Spinal cord (tissue), 10 donors: ENCODE results near the gene RNF182. TPM values are rescaled to one million over a fixed set of nuclear protein-coding genes. Genes with fewer than 3 reads are reported as not detected.

ENCODE experiments used
- DNase-seq, 6 donors: peaks; one replicate each; pipeline versions ENCODE4 v3.0.0 to v3.0.0-alpha.2; 2013 to 2015; ENCODE audit warnings: low spot score in 6 of 6, low read depth in 4 of 6
- H3K27ac ChIP-seq: one replicate; pipeline ENCODE4 v1.5.1; 2013; ENCODE audit warnings: low read depth, low read length, control low read depth
- H3K27me3 ChIP-seq: one replicate; pipeline ENCODE4 v1.6.1; 2013; ENCODE audit warnings: low read length; ENCODE audit not compliant: control insufficient read depth, insufficient read depth
- H3K36me3 ChIP-seq: one replicate; pipeline ENCODE4 v1.6.1; 2013; ENCODE audit warnings: low read length; ENCODE audit not compliant: control insufficient read depth, insufficient read depth
- H3K4me1 ChIP-seq: one replicate; pipeline ENCODE4 v1.6.1; 2013; ENCODE audit warnings: low read length; ENCODE audit not compliant: control insufficient read depth, insufficient read depth
- H3K4me3 ChIP-seq: one replicate; pipeline ENCODE4 v1.5.1; 2013; ENCODE audit warnings: low read depth, low read length, control low read depth
- H3K9me3 ChIP-seq: one replicate; pipeline ENCODE4 v1.6.1; 2013; ENCODE audit warnings: low read length; ENCODE audit not compliant: control insufficient read depth, insufficient read depth
- WGBS: methylation state at CpG from one replicate; pipeline ENCODE4 v1.1.5; 2013; ENCODE audit warnings: missing lambda C conversion rate; ENCODE audit not compliant: insufficient coverage; 5-methylcytosine and 5-hydroxymethylcytosine counted together
- polyA plus RNA-seq, 2 donors: library from polyadenylated mRNA; unstranded; fragments of 120-200 nt; gene quantifications; one replicate each; pipeline ENCODE4 v1.2.1, GENCODE V29; 2013; ENCODE audit not compliant: insufficient read length in 2 of 2
- total RNA-seq, 2 donors: library from RNA; depleted of rRNA in 1 of 2; stranded (reverse); fragments of 120-200 nt in 1 of 2; fragments of >200 nt in 1 of 2; gene quantifications; one replicate each; pipeline versions ENCODE4 v1.2.3 to v1.2.4, GENCODE V29; 2013 to 2014
- donor health status: healthy.

Gene RNF182
- total and polyA plus RNA-seq, 4 donors, result 11.6 to 37.2 (median 27.4) TPM

- H3K27ac ChIP-seq, result no peak overlapping the region
- H3K9me3 ChIP-seq, result no peaks in the 10 kb centered on the region
- no peak overlapping the region for H3K4me3 ChIP-seq
- no peaks in the 10 kb centered on the region for H3K27me3 ChIP-seq
- no peaks in the 10 kb centered on the region for H3K36me3 ChIP-seq
- DNase-seq, result no peak
- no peaks in the 10 kb centered on the region for H3K4me1 ChIP-seq
- no CpG with 5 or more reads among the region's 3 CpGs for WGBS
Observed at GRCh38 chr6:13990796-13991195, 66.0 kb downstream of the RNF182 start.

GRCh38 chr6:13991393-13991792 lies 66.6 kb downstream of the RNF182 start:
- Histone ChIP-seq H3K4me1 (no peaks in the 10 kb centered on the region), H3K4me3 (no peak overlapping the region), H3K36me3 (no peaks in the 10 kb centered on the region), H3K9me3 (no peaks in the 10 kb centered on the region), H3K27me3 (no peaks in the 10 kb centered on the region), H3K27ac (no peak overlapping the region)
- no peak for DNase-seq
- WGBS, result 90% methylated on average over 2 of the region's 6 CpGs

GRCh38 chr6:13992417-13993055 lies 67.8 kb downstream of the RNF182 start:
- 100% methylated on average over 2 of the region's 5 CpGs for WGBS

GRCh38 chr6:13993416-13993815 lies 68.7 kb downstream of the RNF182 start:
- no peaks in the 10 kb centered on the region for H3K9me3 ChIP-seq
- H3K4me3 ChIP-seq, result no peak overlapping the region
- H3K27ac ChIP-seq, result no peak overlapping the region
- no peaks in the 10 kb centered on the region for H3K4me1 ChIP-seq
- no peak for DNase-seq
- WGBS, result no CpG with 5 or more reads among the region's 2 CpGs
- H3K36me3 ChIP-seq, result no peaks in the 10 kb centered on the region
- H3K27me3 ChIP-seq, result no peaks in the 10 kb centered on the region

More at GRCh38 chr6:13992417-13993055, 67.8 kb downstream of the RNF182 start:
- H3K27ac ChIP-seq, result no peak overlapping the region
- no peaks in the 10 kb centered on the region for H3K27me3 ChIP-seq
- H3K4me3 ChIP-seq, result no peak overlapping the region
- DNase-seq, result no peak
- no peaks in the 10 kb centered on the region for H3K36me3 ChIP-seq
- H3K4me1 ChIP-seq, result no peaks in the 10 kb centered on the region
- H3K9me3 ChIP-seq, result no peaks in the 10 kb centered on the region

GRCh38 chr6:13998356-13998755 lies 73.6 kb downstream of the RNF182 start:
- Histone ChIP-seq H3K36me3 (no peaks in the 10 kb centered on the region), H3K27me3 (no peaks in the 10 kb centered on the region), H3K4me1 (peaks cover 3% of the 10 kb centered on the region), H3K4me3 (no peak overlapping the region), H3K9me3 (no peaks in the 10 kb centered on the region), H3K27ac (no peak overlapping the region)
- 100% methylated on average over 1 of the region's 3 CpGs for WGBS
- no peak for DNase-seq

- peaks cover 3% of the 10 kb centered on the region for H3K4me1 ChIP-seq
- DNase-seq, result peak in 1 of 6 donors; percentile 17
- no peak overlapping the region for H3K27ac ChIP-seq
- H3K36me3 ChIP-seq, result no peaks in the 10 kb centered on the region
- no peaks in the 10 kb centered on the region for H3K9me3 ChIP-seq
- no peak overlapping the region for H3K4me3 ChIP-seq
- 58% methylated on average over 3 of the region's 3 CpGs for WGBS
- no peaks in the 10 kb centered on the region for H3K27me3 ChIP-seq
Observed at GRCh38 chr6:14000901-14001300, 76.1 kb downstream of the RNF182 start.

- H3K36me3 ChIP-seq, result no peaks in the 10 kb centered on the region
- H3K27ac ChIP-seq, result no peak overlapping the region
- WGBS, result 79% methylated on average over 8 of the region's 13 CpGs
- peaks cover 3% of the 10 kb centered on the region for H3K4me1 ChIP-seq
- no peaks in the 10 kb centered on the region for H3K27me3 ChIP-seq
- no peaks in the 10 kb centered on the region for H3K9me3 ChIP-seq
- H3K4me3 ChIP-seq, result no peak overlapping the region
- peak in 1 of 6 donors; percentile 55 for DNase-seq
Observed at GRCh38 chr6:14001329-14002012, 76.7 kb downstream of the RNF182 start.

GRCh38 chr6:14002176-14002947 lies 77.6 kb downstream of the RNF182 start:
- H3K27me3 ChIP-seq, result no peaks in the 10 kb centered on the region
- no peak overlapping the region for H3K4me3 ChIP-seq
- H3K9me3 ChIP-seq, result no peaks in the 10 kb centered on the region
- WGBS, result 98% methylated on average over 47 of the region's 47 CpGs
- H3K4me1 ChIP-seq, result peaks cover 3% of the 10 kb centered on the region
- H3K27ac ChIP-seq, result no peak overlapping the region
- no peak for DNase-seq
- H3K36me3 ChIP-seq, result no peaks in the 10 kb centered on the region

GRCh38 chr6:14004258-14004657 lies 79.5 kb downstream of the RNF182 start:
- H3K4me3 ChIP-seq, result no peak overlapping the region
- no peaks in the 10 kb centered on the region for H3K36me3 ChIP-seq
- H3K27ac ChIP-seq, result no peak overlapping the region
- peaks cover 3% of the 10 kb centered on the region for H3K4me1 ChIP-seq
- H3K27me3 ChIP-seq, result no peaks in the 10 kb centered on the region
- WGBS, result 97% methylated on average over 6 of the region's 9 CpGs
- DNase-seq, result no peak
- H3K9me3 ChIP-seq, result no peaks in the 10 kb centered on the region
